ENCODE data around the gene EPS15. TPM values are rescaled to one million over a fixed set of nuclear protein-coding genes. Genes with fewer than 3 reads are reported as not detected.
A peak's percentile ranks its signal among the peaks of the same experiment; 100 is the strongest.
"Not testable (repeated sequence)": the region's sequence is repeated elsewhere in the genome, so short reads cannot be mapped to it uniquely, and the experiment has no call there.

The EPS15 gene
- polyA plus RNA-seq, 1 donor, result 52.3 TPM

GRCh38 chr1:51549016-51549619 lies 30.1 kb upstream of the EPS15 start:
- DNase-seq, result no peak

- DNase-seq, result no peak
These were observed 24.8 kb upstream of the EPS15 start for GRCh38 chr1:51543858-51544257.

GRCh38 chr1:51542158-51542953 lies 23.3 kb upstream of the EPS15 start:
- DNase-seq, result no peak

DNA sequence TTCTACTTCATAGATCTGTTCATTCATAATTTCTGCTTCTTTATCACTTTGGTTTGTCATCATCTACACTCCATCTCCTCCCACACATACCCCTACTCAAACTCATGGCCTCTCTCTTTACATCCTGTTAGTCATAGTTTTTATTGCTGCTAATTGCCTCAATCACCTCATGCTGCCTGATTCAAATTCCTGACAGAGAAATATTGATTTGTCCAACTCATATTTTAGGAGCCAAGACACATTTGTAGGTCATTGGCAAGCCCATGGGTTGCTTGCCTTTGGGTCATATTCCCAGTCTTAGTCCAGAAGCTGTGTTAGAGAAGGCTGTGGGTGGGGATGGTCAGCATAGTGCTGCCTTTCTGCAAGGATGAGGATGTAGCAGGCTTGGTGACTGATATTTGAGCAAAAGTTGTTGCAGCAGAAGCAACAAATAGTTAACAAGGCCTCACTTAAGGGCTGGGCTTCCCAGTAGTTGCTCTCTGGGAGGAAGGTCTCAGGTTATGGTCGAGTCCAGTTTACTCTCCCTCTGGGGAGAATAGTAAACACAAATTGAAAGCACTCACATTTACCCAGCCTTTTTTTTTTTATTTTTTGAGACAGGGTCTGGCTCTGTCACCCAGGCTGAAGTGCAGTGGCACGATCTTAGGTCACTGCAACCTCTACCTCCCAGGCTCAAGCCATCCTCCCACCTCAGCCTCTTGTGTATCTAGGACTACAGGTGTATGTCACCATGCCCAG lies 22.4 kb upstream of the EPS15 start:
- no peak for DNase-seq

GRCh38 chr1:51537568-51537967 lies 18.5 kb upstream of the EPS15 start:
- DNase-seq, result no peak

DNA sequence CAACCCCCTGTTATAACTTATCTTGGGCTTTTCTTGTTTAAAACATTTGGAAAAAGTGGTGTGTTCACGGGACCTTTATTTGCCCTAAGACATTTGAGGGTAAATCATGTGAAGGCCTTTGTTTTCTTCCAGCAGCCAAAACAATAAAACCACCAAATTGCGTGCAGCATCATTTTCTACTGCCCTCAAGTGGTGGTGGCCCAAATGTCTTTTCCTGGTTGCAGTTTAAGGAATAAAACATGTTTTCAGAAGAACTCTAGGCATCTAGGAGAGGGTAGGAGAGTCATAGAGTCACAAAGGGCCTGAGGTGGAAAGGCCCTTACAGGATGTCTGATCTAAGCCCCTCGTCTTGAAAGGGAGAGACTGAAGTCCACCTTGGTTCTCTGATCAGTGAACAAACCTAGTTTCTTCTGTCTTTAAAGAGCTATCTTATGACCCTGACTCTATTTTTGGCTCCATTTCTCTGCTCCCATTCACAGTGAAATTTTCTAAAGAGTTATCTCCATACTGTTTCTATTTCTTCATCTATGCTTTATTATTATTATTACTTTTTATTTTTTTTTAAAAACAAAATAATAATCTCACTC lies 16.0 kb upstream of the EPS15 start:
- peak; percentile 52 for DNase-seq

- DNase-seq, result no peak
These were observed 15.4 kb upstream of the EPS15 start for GRCh38 chr1:51534447-51534846.

DNA sequence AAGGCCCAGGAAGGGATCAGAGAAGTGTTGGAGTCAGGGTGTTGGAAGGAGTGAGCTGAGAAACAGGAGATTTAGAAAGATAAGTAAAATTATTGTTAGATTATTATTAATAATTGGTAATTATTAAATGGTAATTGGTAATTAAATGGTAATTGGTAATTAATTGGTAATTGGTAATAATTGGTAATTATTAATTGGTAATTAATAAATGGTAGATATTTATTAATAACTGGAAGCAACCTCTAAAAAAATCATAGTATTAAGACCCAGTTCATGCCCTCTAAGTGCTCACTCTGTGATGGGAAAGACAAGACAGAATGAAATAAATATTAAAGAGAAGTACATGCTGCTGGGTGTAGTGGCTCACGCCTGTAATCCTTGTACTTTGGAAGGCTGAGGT lies 13.8 kb upstream of the EPS15 start:
- DNase-seq, result no peak

DNA sequence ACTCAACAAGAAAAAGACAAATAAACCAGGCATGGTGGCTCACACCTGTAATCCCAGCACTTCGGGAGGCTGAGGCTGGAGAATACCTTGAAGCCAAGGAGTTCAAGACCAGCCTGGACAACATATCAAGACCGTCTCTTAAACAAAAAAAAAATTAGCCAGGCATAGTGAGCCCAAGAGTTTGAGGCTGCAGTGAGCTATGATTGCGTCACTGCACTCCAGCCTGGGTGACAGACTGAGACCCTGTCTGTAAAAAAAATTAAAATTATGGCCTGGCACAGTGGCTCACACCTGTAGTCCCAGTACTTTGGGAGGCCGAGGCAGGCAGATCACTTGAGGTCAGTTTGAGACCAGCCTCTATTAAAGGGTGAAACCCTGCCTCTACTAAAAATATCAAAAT lies 11.4 kb upstream of the EPS15 start:
- not testable (repeated sequence) for DNase-seq

GRCh38 chr1:51527144-51527543 lies 8.1 kb upstream of the EPS15 start:
- DNase-seq, result no peak

GRCh38 chr1:51526248-51526647 lies 7.2 kb upstream of the EPS15 start:
- no peak for DNase-seq

DNA sequence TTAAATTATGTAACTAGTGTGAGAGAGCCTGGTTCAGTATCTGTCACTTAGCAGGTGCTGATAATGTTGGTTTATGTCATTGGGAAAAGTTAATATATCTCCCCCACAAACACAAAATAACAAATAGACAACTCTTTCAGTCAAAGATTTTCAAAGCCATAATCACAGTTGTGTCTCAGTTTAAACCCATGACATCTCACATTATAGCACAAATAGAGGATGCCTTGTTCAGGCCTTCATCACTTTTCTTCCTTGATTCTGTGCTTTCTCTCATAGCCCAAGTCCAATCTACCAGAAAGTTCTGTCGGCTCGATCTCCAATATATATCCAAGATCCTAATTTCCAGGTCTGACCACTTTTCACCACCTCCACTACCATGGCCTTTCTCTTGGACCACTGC lies 6.2 kb upstream of the EPS15 start:
- DNase-seq, result no peak

- DNase-seq, result no peak
These were observed 5.8 kb upstream of the EPS15 start for GRCh38 chr1:51524817-51525216.

DNA sequence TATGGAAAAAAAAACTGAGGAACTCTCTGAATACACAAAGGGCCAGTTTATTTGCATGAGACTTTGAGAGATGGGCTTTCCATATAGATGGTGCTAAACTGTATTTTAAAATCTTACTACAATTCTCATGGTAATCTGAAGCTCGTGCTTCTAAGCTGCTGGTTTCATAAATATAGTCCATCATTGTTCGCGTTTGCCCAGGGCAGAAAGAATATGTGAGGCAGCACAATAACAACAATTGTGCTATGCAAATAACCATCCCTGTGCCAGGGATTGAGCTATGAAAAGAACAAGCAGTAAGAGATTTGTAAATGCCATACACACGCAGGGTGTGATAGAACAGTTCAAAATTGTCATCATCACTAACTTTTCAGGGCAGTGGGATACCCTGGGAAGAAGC lies 4.9 kb upstream of the EPS15 start:
- no peak for DNase-seq

- no peak for DNase-seq
These were observed 1.7 kb upstream of the EPS15 start for GRCh38 chr1:51520700-51521248.

- no peak for DNase-seq
These were observed 1.0 kb upstream of the EPS15 start for GRCh38 chr1:51519865-51520699.

GRCh38 chr1:51518586-51519047 lies 449 bp downstream of the EPS15 start:
- DNase-seq, result no peak

GRCh38 chr1:51518033-51518585 lies 957 bp downstream of the EPS15 start:
- peak; percentile 50 for DNase-seq

DNA sequence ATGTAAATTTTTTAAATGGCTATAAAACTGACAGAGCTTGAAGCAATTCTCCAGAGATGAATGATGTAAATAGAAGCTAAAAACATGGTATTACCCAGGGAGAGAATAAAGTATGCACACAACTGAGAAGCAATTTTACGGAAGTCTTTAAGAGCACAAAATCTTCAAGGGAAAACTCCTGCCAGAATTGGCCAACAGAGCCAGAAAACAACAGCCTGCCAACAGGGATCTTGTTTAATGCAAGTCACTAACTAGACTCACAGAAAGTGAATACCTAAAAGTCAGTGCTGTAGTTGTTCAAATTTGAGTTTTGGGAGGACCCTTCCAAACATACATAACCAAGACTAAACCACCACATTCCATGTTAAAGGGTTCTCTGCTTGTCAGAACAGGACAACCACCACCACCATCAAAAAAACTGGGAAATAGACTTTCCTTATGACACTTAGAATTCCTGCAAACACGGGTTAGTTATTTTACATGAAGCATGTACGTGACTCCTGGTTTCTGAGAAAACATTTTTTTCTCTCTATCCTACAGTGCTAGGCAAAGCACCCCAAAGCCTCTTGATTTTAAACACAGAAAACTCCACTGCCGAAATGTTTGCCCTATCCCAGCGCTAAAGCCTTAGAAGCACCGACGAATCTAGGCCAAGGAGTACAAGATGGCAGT lies 1.6 kb downstream of the EPS15 start:
- no peak for DNase-seq

DNA sequence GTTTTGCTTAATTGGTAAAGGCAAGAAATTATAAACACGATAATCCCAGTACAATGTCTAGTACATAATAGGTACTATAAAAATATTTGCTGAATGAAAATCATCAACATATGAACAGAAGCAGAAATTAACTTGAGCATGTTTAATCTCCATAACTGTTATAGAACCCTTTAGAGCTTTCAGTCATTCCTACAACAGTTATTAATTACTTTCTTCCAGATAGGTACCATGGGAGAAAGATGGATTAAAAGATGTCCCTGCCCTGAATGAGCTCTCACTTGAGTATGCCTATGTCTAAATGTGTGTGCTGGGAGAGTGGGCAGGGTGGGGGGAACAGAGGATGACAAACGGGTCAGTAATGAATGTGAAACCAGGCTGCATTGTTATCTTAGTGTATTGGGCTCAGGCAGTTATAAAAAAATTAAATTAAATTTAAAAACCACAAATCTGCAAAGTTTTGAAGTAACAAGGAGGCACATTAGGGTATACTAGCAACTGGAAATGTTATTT lies 2.4 kb downstream of the EPS15 start:
- no peak for DNase-seq

Data from left kidney (tissue), 2 donors.